Activated naive CD4-positive, alpha-beta T cell treated with anti-CD3 and anti-CD28 coated beads, Interleukin-2, amount 10 ng/mL, durations not matched to agents 7 days and 5 days (primary cell): Measurements from ENCODE around the gene ZMYND15.

Experiments
- CTCF ChIA-PET: fragments of 350-600 bp; sonication (Branson Sonifier 250); formaldehyde crosslinking; loops from one replicate; lab custom pipeline; 2021; ENCODE audit warnings: antibody characterized with exemption; lab: Charles Lee
- DNase-seq: peaks from one replicate; pipeline ENCODE4 v3.0.0-alpha.2; 2020
- H3K27ac Mint-ChIP-seq: one replicate; pipeline ENCODE4 v1.8.0; 2021; ENCODE audit warnings: mild to moderate bottlenecking, moderate library complexity, mixed read lengths
- H3K27me3 Mint-ChIP-seq: one replicate; pipeline ENCODE4 v1.8.0; 2021; ENCODE audit warnings: mild to moderate bottlenecking, mixed read lengths
- H3K36me3 Mint-ChIP-seq: one replicate; pipeline ENCODE4 v1.8.0; 2021; ENCODE audit warnings: mixed read lengths
- H3K4me1 Mint-ChIP-seq: one replicate; pipeline ENCODE4 v1.8.0; 2021; ENCODE audit warnings: mixed read lengths
- H3K4me3 Mint-ChIP-seq: one replicate; pipeline ENCODE4 v1.8.0; 2021; ENCODE audit warnings: mild to moderate bottlenecking, moderate library complexity, mixed read lengths
- H3K9me3 Mint-ChIP-seq: one replicate; pipeline ENCODE4 v1.8.0; 2021; ENCODE audit warnings: mixed read lengths

ZMYND15 gene

GRCh38 chr17:4721203-4722135, 18.2 kb upstream of the ZMYND15 start:
- Mint-ChIP-seq H3K9me3 (no peaks in the 10 kb centered on the region), H3K36me3 (peaks cover 49% of the 10 kb centered on the region), H3K27me3 (no peaks in the 10 kb centered on the region), H3K27ac (peak overlapping the region; percentile 66), H3K4me1 (peaks cover 29% of the 10 kb centered on the region), H3K4me3 (no peak overlapping the region)
- DNase-seq, result no peak
- CTCF ChIA-PET, result no interaction called here

GRCh38 chr17:4722678-4723240, 16.9 kb upstream of the ZMYND15 start:
- CTCF ChIA-PET, result no interaction called here
- DNase-seq, result no peak
- Mint-ChIP-seq H3K36me3 (peaks cover 37% of the 10 kb centered on the region), H3K4me1 (peaks cover 18% of the 10 kb centered on the region), H3K4me3 (no peak overlapping the region), H3K9me3 (no peaks in the 10 kb centered on the region), H3K27ac (no peak overlapping the region), H3K27me3 (no peaks in the 10 kb centered on the region)

GRCh38 chr17:4724650-4725049, 15.0 kb upstream of the ZMYND15 start:
- Mint-ChIP-seq H3K9me3 (no peaks in the 10 kb centered on the region), H3K27me3 (no peaks in the 10 kb centered on the region), H3K27ac (no peak overlapping the region), H3K4me3 (no peak overlapping the region), H3K4me1 (peaks cover 14% of the 10 kb centered on the region), H3K36me3 (peaks cover 20% of the 10 kb centered on the region)
- CTCF ChIA-PET, result interaction anchor here (1.2 kb wide), 1 partner anchor 14 kb away, joined by 3 read pairs; the partner anchor contains the start of gene ARRB2
- DNase-seq, result no peak

DNA sequence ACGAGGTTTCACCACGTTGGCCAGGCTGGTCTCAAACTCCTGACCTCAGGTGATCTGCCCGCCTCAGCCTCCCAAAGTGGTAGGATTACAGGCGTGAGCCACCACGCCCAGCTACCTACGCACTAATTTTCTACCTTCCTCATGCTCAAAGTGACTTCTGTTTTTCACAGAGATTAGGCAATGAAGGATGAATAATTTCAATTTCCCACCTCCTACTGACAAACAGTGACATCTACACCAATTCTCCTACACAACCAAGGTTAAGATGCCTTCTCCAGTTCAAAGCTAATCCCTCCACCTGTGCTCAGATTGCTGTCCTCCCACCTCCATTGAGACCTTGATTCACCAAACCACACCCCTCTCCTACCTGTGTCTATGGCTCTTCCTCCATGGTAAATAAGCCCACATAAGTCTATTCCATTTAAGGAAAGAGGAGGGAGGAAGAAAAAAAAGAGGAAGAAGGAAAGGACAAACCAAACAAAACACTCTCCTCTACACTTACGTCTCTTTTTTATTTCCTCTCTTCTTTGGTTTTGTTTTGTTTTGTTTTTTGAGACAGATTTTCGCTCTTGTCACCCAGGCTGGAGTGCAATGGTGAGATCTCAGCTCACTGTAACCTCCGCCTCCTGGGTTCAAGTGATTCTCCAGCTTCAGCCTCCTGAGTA, 13.9 kb upstream of the ZMYND15 start:
- CTCF ChIA-PET, result no interaction called here

DNA sequence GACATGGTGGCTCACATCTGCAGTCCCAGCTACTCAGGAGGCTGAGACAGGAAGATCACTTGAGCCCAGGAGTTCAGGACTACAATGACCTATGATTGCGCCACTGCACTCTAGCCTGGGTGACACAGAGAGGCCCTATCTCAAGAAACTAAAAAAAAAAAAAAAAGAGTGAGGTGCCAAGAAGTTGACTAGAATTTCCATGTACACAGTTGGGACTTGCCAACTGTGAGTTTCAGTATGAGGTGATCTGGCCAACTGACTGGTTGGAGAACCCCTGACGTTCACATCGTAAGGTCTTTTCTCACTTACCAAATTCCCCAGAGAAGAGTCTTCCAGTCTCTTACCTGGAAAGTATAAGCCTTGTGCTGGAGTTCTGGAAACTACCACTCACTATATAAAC, 11.5 kb upstream of the ZMYND15 start:
- peaks cover 33% of the 10 kb centered on the region for H3K4me1 Mint-ChIP-seq
- no peak overlapping the region for H3K27ac Mint-ChIP-seq
- H3K4me3 Mint-ChIP-seq, result no peak overlapping the region
- CTCF ChIA-PET, result no interaction called here
- no peaks in the 10 kb centered on the region for H3K27me3 Mint-ChIP-seq
- no peaks in the 10 kb centered on the region for H3K9me3 Mint-ChIP-seq
- DNase-seq, result no peak
- H3K36me3 Mint-ChIP-seq, result peaks cover 2% of the 10 kb centered on the region

More for the DNA sequence above, 13.9 kb upstream of the ZMYND15 start:
- Mint-ChIP-seq H3K27ac (no peak overlapping the region), H3K9me3 (no peaks in the 10 kb centered on the region), H3K27me3 (no peaks in the 10 kb centered on the region), H3K4me1 (peaks cover 15% of the 10 kb centered on the region), H3K36me3 (peaks cover 13% of the 10 kb centered on the region), H3K4me3 (no peak overlapping the region)
- DNase-seq, result no peak

DNA sequence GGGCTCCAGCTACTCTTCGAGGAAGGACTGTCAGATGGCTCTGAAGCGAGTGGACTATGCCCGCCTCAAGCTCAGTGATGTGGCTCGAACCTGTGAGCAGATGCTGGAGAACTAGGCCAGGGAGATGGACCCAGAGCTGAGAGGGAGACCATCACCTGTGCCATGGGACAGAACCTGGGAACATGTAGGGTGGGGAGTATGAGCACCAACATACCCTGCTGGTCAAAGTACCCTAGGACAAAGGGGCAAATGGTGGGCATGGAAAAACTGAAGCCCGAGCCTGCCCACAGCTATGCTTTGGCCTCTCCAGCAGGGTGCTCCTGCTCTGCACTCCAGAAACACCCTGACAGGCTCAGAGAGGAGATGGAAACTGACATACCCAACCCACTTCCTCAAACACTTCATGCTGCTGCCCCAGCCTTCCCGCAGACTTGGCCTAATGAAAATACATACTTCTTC, 6.5 kb upstream of the ZMYND15 start:
- CTCF ChIA-PET, result interaction anchor here (1.0 to 1.9 kb wide), 6 partner anchors 23 to 171 kb away, joined by 3 to 8 read pairs (median 6); partner anchors contain the start of gene ARRB2
- no peak overlapping the region for H3K27ac Mint-ChIP-seq
- H3K27me3 Mint-ChIP-seq, result peaks cover 29% of the 10 kb centered on the region
- H3K9me3 Mint-ChIP-seq, result no peaks in the 10 kb centered on the region
- peaks cover 6% of the 10 kb centered on the region for H3K36me3 Mint-ChIP-seq
- peak overlapping the region; percentile 98 for H3K4me3 Mint-ChIP-seq
- peak; percentile 45 for DNase-seq
- H3K4me1 Mint-ChIP-seq, result peaks cover 43% of the 10 kb centered on the region

GRCh38 chr17:4734857-4735475, 4.7 kb upstream of the ZMYND15 start:
- H3K36me3 Mint-ChIP-seq, result peaks cover 6% of the 10 kb centered on the region
- H3K27ac Mint-ChIP-seq, result no peak overlapping the region
- CTCF ChIA-PET, result interaction anchor here (0.8 to 2.2 kb wide), 2 partner anchors 51 to 55 kb away, joined by 4 to 5 read pairs; partner anchors contain the start of gene VMO1
- DNase-seq, result no peak
- H3K4me1 Mint-ChIP-seq, result peaks cover 49% of the 10 kb centered on the region
- peaks cover 46% of the 10 kb centered on the region for H3K27me3 Mint-ChIP-seq
- no peak overlapping the region for H3K4me3 Mint-ChIP-seq
- no peaks in the 10 kb centered on the region for H3K9me3 Mint-ChIP-seq

GRCh38 chr17:4735876-4736651, 3.6 kb upstream of the ZMYND15 start:
- Mint-ChIP-seq H3K4me3 (no peak overlapping the region), H3K9me3 (no peaks in the 10 kb centered on the region), H3K27ac (no peak overlapping the region), H3K36me3 (peaks cover 6% of the 10 kb centered on the region), H3K4me1 (peaks cover 47% of the 10 kb centered on the region), H3K27me3 (peaks cover 57% of the 10 kb centered on the region)
- no peak for DNase-seq
- CTCF ChIA-PET, result interaction anchor here (1.9 to 2.2 kb wide), 2 partner anchors 50 to 54 kb away, joined by 5 to 7 read pairs; partner anchors contain the start of genes GLTPD2 and VMO1

- peaks cover 28% of the 10 kb centered on the region for H3K4me1 Mint-ChIP-seq
- H3K4me3 Mint-ChIP-seq, result peak overlapping the region; percentile 76
- H3K27me3 Mint-ChIP-seq, result peaks cover 81% of the 10 kb centered on the region
- H3K27ac Mint-ChIP-seq, result peak overlapping the region; percentile 13
- H3K36me3 Mint-ChIP-seq, result peaks cover 4% of the 10 kb centered on the region
- DNase-seq, result peak; percentile 51
- no peaks in the 10 kb centered on the region for H3K9me3 Mint-ChIP-seq
- CTCF ChIA-PET, result no interaction called here
Measured at GRCh38 chr17:4738136-4739121, 1.2 kb upstream of the ZMYND15 start.

DNA sequence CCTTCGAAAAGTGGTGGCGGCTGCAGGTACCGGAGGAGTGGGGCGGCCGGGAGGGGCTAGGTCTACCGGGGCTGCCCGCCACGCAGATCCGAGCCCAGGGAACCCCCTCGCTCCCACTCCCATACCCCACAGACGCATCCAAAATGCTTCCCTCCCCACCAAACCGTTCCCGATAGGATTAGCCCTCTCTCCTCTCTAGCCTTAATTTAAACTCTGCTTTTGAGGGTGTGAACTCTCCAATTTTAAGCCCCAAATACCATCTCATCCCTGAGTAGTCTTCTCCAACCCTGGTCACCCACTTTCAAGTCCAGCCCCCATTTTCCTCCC, 355 bp downstream of the ZMYND15 start:
- Mint-ChIP-seq H3K9me3 (no peaks in the 10 kb centered on the region), H3K36me3 (peaks cover 2% of the 10 kb centered on the region), H3K4me1 (peaks cover 19% of the 10 kb centered on the region), H3K27ac (no peak overlapping the region), H3K27me3 (peaks cover 93% of the 10 kb centered on the region), H3K4me3 (peak overlapping the region; percentile 69)
- CTCF ChIA-PET, result no interaction called here
- DNase-seq, result no peak

GRCh38 chr17:4740584-4740983, 951 bp downstream of the ZMYND15 start:
- Mint-ChIP-seq H3K4me3 (peak overlapping the region; percentile 69), H3K27ac (no peak overlapping the region), H3K36me3 (no peaks in the 10 kb centered on the region), H3K27me3 (peaks cover 95% of the 10 kb centered on the region), H3K4me1 (peaks cover 19% of the 10 kb centered on the region), H3K9me3 (no peaks in the 10 kb centered on the region)
- CTCF ChIA-PET, result no interaction called here
- no peak for DNase-seq

- CTCF ChIA-PET, result no interaction called here
- H3K4me3 Mint-ChIP-seq, result peak overlapping the region; percentile 8
Measured at GRCh38 chr17:4741544-4741943, 1.9 kb downstream of the ZMYND15 start.

More at GRCh38 chr17:4741544-4741943, 1.9 kb downstream of the ZMYND15 start:
- peaks cover 91% of the 10 kb centered on the region for H3K27me3 Mint-ChIP-seq
- no peaks in the 10 kb centered on the region for H3K36me3 Mint-ChIP-seq
- no peak for DNase-seq
- no peaks in the 10 kb centered on the region for H3K9me3 Mint-ChIP-seq
- H3K4me1 Mint-ChIP-seq, result peaks cover 20% of the 10 kb centered on the region
- no peak overlapping the region for H3K27ac Mint-ChIP-seq
